Caco-2 (cell line): ENCODE measurements around the gene TTC33. TPM values are rescaled to one million over a fixed set of nuclear protein-coding genes. Genes with fewer than 3 reads are reported as not detected.

Experiments used
- BruUV-seq: library from RNA; stranded (reverse); fragments of 400-500 nt; replicated peaks from 2 replicates; lab custom pipeline; 2021; lab: Mats Ljungman, UMichigan
- CTCF ChIA-PET: fragments of 300-600 bp; sonication (Branson Sonifier 250); formaldehyde crosslinking; loops from one replicate; lab custom pipeline; 2022; ENCODE audit warnings: antibody characterized with exemption; lab: Charles Lee
- POLR2A ChIA-PET: fragments of 300-600 bp; sonication (Branson Sonifier 250); formaldehyde crosslinking; loops from one replicate; lab custom pipeline; 2022; ENCODE audit warnings: antibody characterized with exemption; lab: Charles Lee
- DNase-seq, 2 experiments: peaks; one replicate each; pipeline versions ENCODE4 v3.0.0 to v3.0.0-alpha.2; 2020 to 2022
- H3K27me3 ChIP-seq: replicated peaks from 2 replicates; pipeline ENCODE4 v1.6.0; 2011; ENCODE audit warnings: low read length; ENCODE audit not compliant: control insufficient read depth, insufficient read depth
- H3K36me3 ChIP-seq: 2 replicates; pipeline ENCODE4 v1.5.1; 2011; ENCODE audit warnings: low read length; ENCODE audit not compliant: control insufficient read depth, insufficient read depth
- H3K4me1 ChIP-seq: fragments of 250-450 bp; sonication (Bioruptor Pico); 2 replicates; pipeline ENCODE4 v1.5.1; 2020; ENCODE audit warnings: mild to moderate bottlenecking
- H3K4me3 ChIP-seq: 2 replicates; pipeline ENCODE4 v1.5.1; 2011; ENCODE audit warnings: low read depth, mild to moderate bottlenecking, control low read depth, low read length
- H3K9me3 ChIP-seq: fragments of 250-450 bp; sonication (Bioruptor Pico); 2 replicates; pipeline ENCODE4 v1.5.1; 2020; ENCODE audit warnings: mild to moderate bottlenecking, moderate library complexity
- H3K27ac Mint-ChIP-seq: one replicate; pipeline ENCODE4 v1.8.0; 2022; ENCODE audit warnings: mixed read lengths; ENCODE audit not compliant: unreplicated experiment
- H3K27me3 Mint-ChIP-seq: one replicate; pipeline ENCODE4 v1.8.0; 2022; ENCODE audit warnings: mixed read lengths; ENCODE audit not compliant: insufficient read depth, unreplicated experiment
- H3K36me3 Mint-ChIP-seq: one replicate; pipeline ENCODE4 v1.8.0; 2022; ENCODE audit warnings: mild to moderate bottlenecking, mixed read lengths; ENCODE audit not compliant: insufficient read depth, unreplicated experiment
- H3K4me1 Mint-ChIP-seq: one replicate; pipeline ENCODE4 v1.8.0; 2022; ENCODE audit warnings: low read depth, mixed read lengths; ENCODE audit not compliant: unreplicated experiment
- H3K4me3 Mint-ChIP-seq: one replicate; pipeline ENCODE4 v1.8.0; 2022; ENCODE audit warnings: mild to moderate bottlenecking, moderate library complexity, mixed read lengths; ENCODE audit not compliant: unreplicated experiment
- H3K9me3 Mint-ChIP-seq: one replicate; pipeline ENCODE4 v1.8.0; 2022; ENCODE audit warnings: mixed read lengths; ENCODE audit not compliant: unreplicated experiment
- CTCF ChIP-seq, 2 experiments: fragments of 200-600 bp in 1 of 2; IDR thresholded peaks; 1 replicate in 1 of 2; 2 replicates in 1 of 2; pipeline versions ENCODE4 v1.5.1 to v1.8.0; 2011 to 2022; ENCODE audit warnings: antibody characterized with exemption in 1 of 2, control low read depth in 1 of 2, inconsistent platforms in 1 of 2, low read depth in 1 of 2, low read length in 1 of 2, mild to moderate bottlenecking in 1 of 2, moderate library complexity in 1 of 2; ENCODE audit not compliant: insufficient read depth in 1 of 2, severe bottlenecking in 1 of 2, unreplicated experiment in 1 of 2
- intact Hi-C: fragments of 100-400 bp; cut with micrococcal nuclease; formaldehyde crosslinking; loops from one replicate; pipeline ENCODE4 v1.10.0; 2022; ENCODE audit not compliant: unreplicated experiment
- total RNA-seq: library from RNA; stranded (reverse); gene quantifications from 2 replicates; pipeline ENCODE4 v1.2.3, GENCODE V29; 2022

Gene TTC33
- total RNA-seq, 1 experiment from 2014 or later: 8.6 TPM

DNA sequence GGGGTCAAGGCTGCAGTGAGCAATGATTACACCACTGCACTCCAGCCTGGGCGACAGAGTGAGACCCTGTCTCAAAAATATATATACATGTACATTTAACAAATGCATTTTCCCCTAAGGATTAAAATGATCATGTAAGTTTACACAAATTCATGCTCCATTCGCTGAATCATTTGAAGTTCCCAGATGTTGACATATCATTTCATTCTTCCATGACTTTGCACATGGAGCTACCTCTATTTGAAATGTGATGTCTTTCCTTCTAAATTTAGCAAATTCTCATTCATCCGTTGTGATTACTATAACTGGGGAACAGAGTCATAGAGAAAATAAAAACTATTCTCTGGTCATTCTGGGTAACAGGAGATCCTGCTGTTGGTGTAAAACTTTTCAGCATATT, 65.5 kb downstream of the TTC33 start:
- peaks cover 2% of the 10 kb centered on the region for H3K27me3 Mint-ChIP-seq

GRCh38 chr5:40689438-40689837, 66.3 kb downstream of the TTC33 start:
- no peaks in the 10 kb centered on the region for H3K9me3 Mint-ChIP-seq
- no peak overlapping the region for H3K27ac Mint-ChIP-seq
- no peak for TF ChIP-seq CTCF (IDR thresholded peaks at IDR 0.05; ENCODE audit: insufficient read depth in 1 of 2, low read depth in 1 of 2, low read length in 1 of 2, severe bottlenecking in 1 of 2, unreplicated experiment in 1 of 2)
- Histone ChIP-seq H3K9me3 (no peaks in the 10 kb centered on the region), H3K4me3 (no peak overlapping the region), H3K27me3 (no peaks in the 10 kb centered on the region; the same call in 1 of the 2 replicates), H3K36me3 (no peaks in the 10 kb centered on the region), H3K4me1 (no peaks in the 10 kb centered on the region)
- POLR2A ChIA-PET: no interaction called here
- BruUV-seq: no TSS peak
- no peaks in the 10 kb centered on the region for H3K36me3 Mint-ChIP-seq
- peaks cover 2% of the 10 kb centered on the region for H3K27me3 Mint-ChIP-seq
- CTCF ChIA-PET: no interaction called here
- H3K4me3 Mint-ChIP-seq: no peak overlapping the region
- H3K4me1 Mint-ChIP-seq: no peaks in the 10 kb centered on the region
- intact Hi-C loops: loop anchor here (10.0 kb wide), 1 partner anchor 325 kb away; no protein-coding TSS in a partner anchor
- DNase-seq: no peak

More for the DNA sequence above, 65.5 kb downstream of the TTC33 start:
- Mint-ChIP-seq H3K27ac (no peak overlapping the region), H3K9me3 (no peaks in the 10 kb centered on the region), H3K4me3 (no peak overlapping the region), H3K4me1 (no peaks in the 10 kb centered on the region), H3K36me3 (no peaks in the 10 kb centered on the region)
- Histone ChIP-seq H3K9me3 (no peaks in the 10 kb centered on the region), H3K27me3 (no peaks in the 10 kb centered on the region; the same call in 1 of the 2 replicates), H3K36me3 (no peaks in the 10 kb centered on the region), H3K4me3 (no peak overlapping the region), H3K4me1 (no peaks in the 10 kb centered on the region)
- BruUV-seq: no TSS peak
- no peak for TF ChIP-seq CTCF (IDR thresholded peaks at IDR 0.05; ENCODE audit: insufficient read depth in 1 of 2, low read depth in 1 of 2, low read length in 1 of 2, severe bottlenecking in 1 of 2, unreplicated experiment in 1 of 2)
- intact Hi-C loops: no loop called here
- ChIA-PET POLR2A (no interaction called here), CTCF (no interaction called here)
- DNase-seq: no peak

DNA sequence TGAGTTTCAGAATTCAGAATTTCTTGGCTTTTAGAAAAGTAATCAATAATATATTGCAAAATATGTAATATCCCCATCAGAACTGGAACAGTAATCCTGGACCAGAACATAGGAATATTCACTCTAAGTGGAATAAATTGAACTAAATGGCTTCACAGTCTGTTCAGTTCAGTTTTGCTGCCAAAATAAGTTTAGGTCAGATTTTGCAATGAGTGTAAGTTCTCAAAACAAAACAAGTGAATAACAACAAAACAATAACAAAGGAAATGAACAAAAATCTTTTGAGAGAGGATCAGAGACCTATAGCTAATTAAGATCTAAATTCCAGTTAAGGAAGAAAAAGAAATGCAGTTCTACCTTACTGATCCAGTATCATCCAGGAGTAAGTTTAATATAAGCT, 66.8 kb downstream of the TTC33 start:
- Mint-ChIP-seq H3K36me3 (no peaks in the 10 kb centered on the region), H3K4me1 (no peaks in the 10 kb centered on the region), H3K27me3 (peaks cover 2% of the 10 kb centered on the region), H3K4me3 (no peak overlapping the region), H3K27ac (no peak overlapping the region), H3K9me3 (no peaks in the 10 kb centered on the region)
- H3K27me3 ChIP-seq: no peaks in the 10 kb centered on the region; the same call in 1 of the 2 replicates
- no peaks in the 10 kb centered on the region for H3K36me3 ChIP-seq
- no peak overlapping the region for H3K4me3 ChIP-seq
- CTCF ChIA-PET: no interaction called here
- no peak for DNase-seq
- TF ChIP-seq CTCF (IDR thresholded peaks at IDR 0.05; ENCODE audit: insufficient read depth in 1 of 2, low read depth in 1 of 2, low read length in 1 of 2, severe bottlenecking in 1 of 2, unreplicated experiment in 1 of 2): no peak
- no TSS peak for BruUV-seq
- H3K9me3 ChIP-seq: no peaks in the 10 kb centered on the region
- H3K4me1 ChIP-seq: no peaks in the 10 kb centered on the region
- intact Hi-C loops: loop anchor here (1.0 to 10.0 kb wide), 6 partner anchors 47 to 1110 kb away; no protein-coding TSS in a partner anchor
- POLR2A ChIA-PET: no interaction called here
